MV-4-11 (cell line): ENCODE results near the gene EPM2A.

Experiments used
- DNase-seq: peaks from one replicate; lab custom pipeline; 2025; lab: John Stamatoyannopoulos, UW

The EPM2A gene

GRCh38 chr6:145602726-145603326 is 132.5 kb downstream of the EPM2A start:
- DNase-seq = no peak

DNA sequence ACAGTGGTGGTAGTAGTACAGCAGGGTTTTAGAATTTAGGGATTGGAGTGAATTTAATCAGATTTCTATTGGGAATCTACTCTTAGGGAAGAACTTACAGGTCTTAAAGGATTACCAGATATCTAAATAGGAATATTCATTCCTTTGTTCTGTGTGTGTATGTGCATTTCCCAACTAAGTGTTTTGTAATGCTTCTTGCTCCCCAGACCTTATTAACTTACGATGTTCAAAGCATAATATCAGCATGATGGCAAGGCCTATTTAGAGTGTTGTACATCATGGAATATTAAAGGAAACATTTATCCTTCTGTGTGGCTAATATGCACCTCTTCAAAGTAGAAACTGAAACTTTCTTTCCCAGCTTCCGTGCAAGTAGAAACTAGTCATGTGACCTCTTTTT is 133.9 kb downstream of the EPM2A start:
- no peak for DNase-seq

DNA sequence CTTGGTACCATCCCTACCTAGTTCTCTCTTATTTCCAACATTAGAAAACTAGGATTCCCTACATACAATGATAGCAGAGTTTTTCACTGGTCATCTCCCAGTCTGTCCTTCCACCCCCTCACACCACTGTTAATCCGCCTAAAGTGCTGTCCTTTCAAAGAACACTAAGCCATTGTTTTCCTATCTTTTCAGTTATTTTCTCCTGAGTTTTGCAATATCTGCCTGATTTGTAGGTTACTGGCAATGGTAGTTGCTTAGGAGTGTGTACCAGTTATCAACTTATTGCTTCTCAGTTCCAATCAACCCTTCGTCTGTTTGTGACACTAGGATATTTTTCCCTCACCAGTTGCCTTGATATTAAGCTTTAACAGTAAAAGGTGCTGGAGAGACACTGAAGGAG is 135.0 kb downstream of the EPM2A start:
- no peak for DNase-seq

DNA sequence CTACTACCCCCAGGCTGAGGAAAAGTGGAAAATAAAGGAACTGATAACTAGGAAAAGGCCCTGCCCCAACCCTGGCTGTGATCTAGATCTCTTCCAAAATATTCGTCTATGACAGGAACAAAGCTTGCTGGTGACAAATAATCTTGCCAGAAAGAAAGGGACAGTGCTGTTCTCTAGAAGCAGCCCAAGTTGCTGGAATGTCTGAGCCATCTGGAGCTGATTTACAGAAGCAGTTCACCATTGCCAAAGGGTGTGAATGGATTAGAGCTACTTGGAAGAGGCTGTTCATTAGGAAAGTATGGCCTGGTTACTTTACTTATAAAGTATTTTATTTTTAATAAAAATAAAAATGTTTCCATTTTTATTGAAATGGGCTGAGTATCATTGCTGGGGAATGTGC is 146.3 kb downstream of the EPM2A start:
- no peak for DNase-seq

DNA sequence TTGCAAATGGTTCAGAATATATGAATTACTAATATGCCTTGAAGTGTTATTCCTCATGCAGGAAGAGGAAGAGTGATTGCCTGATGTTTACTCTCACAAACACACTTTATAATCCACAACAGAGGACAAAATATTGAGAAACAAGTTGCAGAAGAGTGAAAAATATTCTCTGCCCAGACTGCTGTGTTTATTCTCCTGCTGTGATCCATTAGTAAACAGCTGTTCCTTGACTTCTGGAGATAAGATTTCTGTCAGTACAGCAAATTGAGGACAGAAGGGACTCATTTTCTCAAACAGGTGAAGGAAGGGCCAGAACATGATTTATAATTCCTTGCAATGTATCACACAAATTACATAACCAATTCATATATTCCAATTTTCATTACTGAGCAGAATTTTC is 148.0 kb downstream of the EPM2A start:
- DNase-seq = no peak

DNA sequence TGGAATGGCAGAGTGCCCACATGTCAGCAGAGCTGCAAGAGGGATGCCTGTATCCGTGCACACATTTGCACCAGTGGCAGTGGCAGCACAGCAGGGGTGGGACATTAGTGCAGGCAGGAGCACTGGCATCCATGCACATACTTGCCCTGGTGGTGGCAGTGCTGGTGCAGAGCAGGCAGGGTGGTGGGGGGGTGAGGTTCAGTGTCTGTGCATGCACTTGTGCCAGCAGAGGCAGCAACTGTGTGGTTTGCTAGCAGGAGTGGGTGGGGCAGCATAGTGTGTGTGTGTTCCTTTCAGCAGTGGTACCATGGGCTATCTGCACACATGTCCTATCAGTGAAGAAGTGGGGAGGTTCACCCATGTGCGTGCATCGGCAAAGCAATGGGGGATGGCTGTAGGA is 151.6 kb downstream of the EPM2A start:
- DNase-seq = no peak
